GM23338 (cell line): ENCODE results near the gene CFDP1. TPM values are rescaled to one million over a fixed set of nuclear protein-coding genes. Genes with fewer than 3 reads are reported as not detected.

ENCODE experiments used
- ATAC-seq: fragments of 200-7000 bp; cut with Tn5 transposase; 3 replicates; pipeline ENCODE4 v1.9.1; 2020
- DNase-seq: peaks from one replicate; pipeline ENCODE4 v3.0.0-alpha.2; 2015; ENCODE audit warnings: low spot score
- H2AFZ ChIP-seq: fragments of 200-600 bp; sonication (generic); 2 replicates; pipeline ENCODE4 v1.8.0; 2016; ENCODE audit warnings: antibody characterized with exemption, mild to moderate bottlenecking, moderate library complexity
- H3F3A ChIP-seq: fragments of 200-600 bp; sonication (generic); replicated peaks from 2 replicates; pipeline ENCODE4 v1.8.0; 2017; ENCODE audit warnings: antibody characterized with exemption, mixed run types, low read depth
- H3K27ac ChIP-seq: fragments of 200-600 bp; sonication (generic); 2 replicates; pipeline ENCODE4 v1.6.1; 2016; ENCODE audit warnings: low read depth
- H3K27me3 ChIP-seq: fragments of 200-600 bp; sonication (generic); 2 replicates; pipeline ENCODE4 v1.8.0; 2016; ENCODE audit warnings: mild to moderate bottlenecking, mixed run types, moderate library complexity; ENCODE audit not compliant: insufficient read depth
- H3K36me3 ChIP-seq: fragments of 200-600 bp; sonication (generic); 2 replicates; pipeline ENCODE4 v1.8.0; 2016; ENCODE audit warnings: mild to moderate bottlenecking; ENCODE audit not compliant: insufficient read depth
- H3K4me1 ChIP-seq: fragments of 200-600 bp; sonication (generic); 2 replicates; pipeline ENCODE4 v1.8.0; 2016; ENCODE audit warnings: mild to moderate bottlenecking, moderate library complexity; ENCODE audit not compliant: insufficient read depth
- H3K4me2 ChIP-seq: fragments of 200-600 bp; sonication (generic); 2 replicates; pipeline ENCODE4 v1.7.1; 2017; ENCODE audit warnings: mixed run types
- H3K4me3 ChIP-seq: fragments of 200-600 bp; sonication (generic); 2 replicates; pipeline ENCODE4 v1.6.1; 2016; ENCODE audit warnings: mixed run types
- H3K79me2 ChIP-seq: fragments of 200-600 bp; sonication (generic); replicated peaks from 2 replicates; pipeline ENCODE4 v1.8.0; 2017; ENCODE audit warnings: mild to moderate bottlenecking; ENCODE audit not compliant: insufficient read depth
- H3K9me2 ChIP-seq: fragments of 200-600 bp; sonication (generic); 2 replicates; pipeline ENCODE4 v1.8.0; 2017; ENCODE audit not compliant: insufficient read depth
- H4K20me1 ChIP-seq: fragments of 200-600 bp; sonication (generic); replicated peaks from 2 replicates; pipeline ENCODE4 v1.8.0; 2017; ENCODE audit warnings: mild to moderate bottlenecking; ENCODE audit not compliant: insufficient read depth
- H3K27ac Mint-ChIP-seq: 2 replicates; pipeline ENCODE4 v1.8.0; 2020; ENCODE audit warnings: inconsistent platforms, mild to moderate bottlenecking, moderate library complexity, mixed read lengths
- H3K27me3 Mint-ChIP-seq: 3 replicates; pipeline ENCODE4 v1.8.0; 2022; ENCODE audit warnings: low read depth, mild to moderate bottlenecking, moderate library complexity, mixed read lengths, inconsistent platforms; ENCODE audit not compliant: insufficient read depth, poor library complexity
- H3K36me3 Mint-ChIP-seq: 3 replicates; pipeline ENCODE4 v1.8.0; 2021; ENCODE audit warnings: low read depth, mild to moderate bottlenecking, inconsistent platforms, moderate library complexity, mixed read lengths
- H3K4me1 Mint-ChIP-seq: 3 replicates; pipeline ENCODE4 v1.8.0; 2020; ENCODE audit warnings: mild to moderate bottlenecking, inconsistent platforms, mixed read lengths
- H3K4me3 Mint-ChIP-seq: 3 replicates; pipeline ENCODE4 v1.8.0; 2021; ENCODE audit warnings: moderate library complexity, mild to moderate bottlenecking, inconsistent platforms, mixed read lengths
- H3K9me3 Mint-ChIP-seq: 3 replicates; pipeline ENCODE4 v1.8.0; 2020; ENCODE audit warnings: moderate library complexity, mild to moderate bottlenecking, inconsistent platforms, mixed read lengths
- EZH2phosphoT487 ChIP-seq: fragments of 200-600 bp; sonication (generic); IDR thresholded peaks from one replicate; pipeline ENCODE4 v1.8.1; 2018; ENCODE audit warnings: antibody characterized with exemption; ENCODE audit not compliant: unreplicated experiment
- JUNB ChIP-seq: IDR thresholded peaks from one replicate; pipeline ENCODE4 v1.6.1; 2016; ENCODE audit warnings: antibody characterized with exemption; ENCODE audit not compliant: unreplicated experiment
- NANOG ChIP-seq: IDR thresholded peaks from 2 replicates; pipeline ENCODE4 v1.6.1; 2016; ENCODE audit warnings: antibody characterized with exemption, borderline replicate concordance
- STAT1 ChIP-seq: IDR thresholded peaks from one replicate; pipeline ENCODE4 v1.6.1; 2016; ENCODE audit warnings: antibody characterized with exemption; ENCODE audit not compliant: unreplicated experiment
- ZNF114 ChIP-seq: fragments of 250-450 bp; sonication (Bioruptor Pico); IDR thresholded peaks from 2 replicates; pipeline ENCODE4 v1.5.0; 2020; ENCODE audit warnings: mild to moderate bottlenecking, moderate library complexity
- ZNF331 ChIP-seq: fragments of 250-450 bp; sonication (Bioruptor Pico); IDR thresholded peaks from 2 replicates; pipeline ENCODE4 v1.5.0; 2020; ENCODE audit warnings: low read depth, mild to moderate bottlenecking, moderate library complexity
- polyA plus RNA-seq: library from polyadenylated mRNA; unstranded; fragments of >200 nt; fragmentation: Nextera tagmentation; extraction: Ambion mirVana; gene quantifications from 2 replicates; pipeline ENCODE4 v1.2.1, GENCODE V29; 2016
- total RNA-seq: library from RNA; depleted of rRNA; stranded (reverse); fragments of >200 nt; shearing (Covaris generic); gene quantifications from 2 replicates; pipeline ENCODE4 v1.2.3, GENCODE V29; 2014
- TF ChIP-seq, protein P1 (sequence below): fragments of 250-450 bp; sonication (Bioruptor Pico); IDR thresholded peaks from 2 replicates; pipeline ENCODE4 v1.5.0; 2020; ENCODE audit warnings: mild to moderate bottlenecking, moderate library complexity
- TF ChIP-seq, protein P2 (sequence below): IDR thresholded peaks from 2 replicates; pipeline ENCODE4 v1.6.1; 2016; ENCODE audit warnings: antibody characterized with exemption
- TF ChIP-seq, protein P3 (sequence below): IDR thresholded peaks from one replicate; pipeline ENCODE4 v1.6.1; 2018; ENCODE audit warnings: antibody characterized with exemption; ENCODE audit not compliant: unreplicated experiment
- TF ChIP-seq, protein P4 (sequence below), 2 experiments: fragments of 200-600 bp in 1 of 2; sonication (generic) in 1 of 2; conservative IDR thresholded peaks; 2 replicates each; pipeline versions ENCODE4 v1.5.1 to v1.6.1; 2016 to 2017; ENCODE audit warnings: antibody characterized with exemption in 2 of 2, low read depth in 2 of 2, mild to moderate bottlenecking in 2 of 2, moderate library complexity in 1 of 2

Gene CFDP1
- total and polyA plus RNA-seq, 2 experiments from 2014 or later = 89.9 to 224 TPM

DNA sequence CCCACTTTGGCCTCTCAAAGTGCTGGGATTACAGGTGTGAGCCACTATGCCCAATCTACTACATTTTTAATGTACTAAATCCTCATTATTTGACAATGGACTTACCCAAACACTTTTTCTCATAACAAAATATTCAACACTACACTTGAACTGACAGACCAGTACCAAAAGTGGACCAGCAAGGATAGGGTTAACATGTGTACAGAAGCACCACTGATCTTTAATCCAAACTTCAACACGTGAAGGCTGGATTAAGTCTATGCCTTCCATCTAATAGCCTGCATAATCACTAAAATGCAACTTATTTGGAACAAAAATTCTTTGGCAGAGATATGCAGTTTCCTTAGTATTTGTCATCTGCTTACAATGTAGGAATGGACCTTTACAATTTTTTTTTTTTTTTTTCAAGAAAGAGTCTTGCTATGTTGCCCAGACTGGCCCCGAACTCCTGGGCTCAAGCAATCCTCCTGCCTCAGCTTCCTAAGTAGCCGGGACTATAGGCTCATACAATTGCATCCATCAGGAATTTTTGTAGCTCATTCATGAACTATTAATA lies 121.8 kb downstream of the CFDP1 start:
- Mint-ChIP-seq H3K4me1 (no peaks in the 10 kb centered on the region), H3K36me3 (0 out of 3 replicates have a peak, but pooled peaks cover 4% of the 10 kb centered on the region), H3K4me3 (no peak overlapping the region), H3K27ac (no peak overlapping the region), H3K27me3 (no peaks in the 10 kb centered on the region), H3K9me3 (no peaks in the 10 kb centered on the region)
- H3K36me3 ChIP-seq = no peaks in the 10 kb centered on the region; the same call in 1 of the 2 replicates
- H3K79me2 ChIP-seq = no peaks in the 10 kb centered on the region; the same call in 1 of the 2 replicates
- H3K27me3 ChIP-seq = no peaks in the 10 kb centered on the region
- ATAC-seq = no peak
- H3F3A ChIP-seq = 0 out of 2 replicates have a peak, but pooled peaks cover 7% of the 10 kb centered on the region
- 0 out of 2 replicates have a peak, but pooled peaks cover 3% of the 10 kb centered on the region for H3K4me1 ChIP-seq
- H4K20me1 ChIP-seq = 0 out of 2 replicates have a peak, but pooled peaks cover 3% of the 10 kb centered on the region
- TF ChIP-seq, protein P1, sequence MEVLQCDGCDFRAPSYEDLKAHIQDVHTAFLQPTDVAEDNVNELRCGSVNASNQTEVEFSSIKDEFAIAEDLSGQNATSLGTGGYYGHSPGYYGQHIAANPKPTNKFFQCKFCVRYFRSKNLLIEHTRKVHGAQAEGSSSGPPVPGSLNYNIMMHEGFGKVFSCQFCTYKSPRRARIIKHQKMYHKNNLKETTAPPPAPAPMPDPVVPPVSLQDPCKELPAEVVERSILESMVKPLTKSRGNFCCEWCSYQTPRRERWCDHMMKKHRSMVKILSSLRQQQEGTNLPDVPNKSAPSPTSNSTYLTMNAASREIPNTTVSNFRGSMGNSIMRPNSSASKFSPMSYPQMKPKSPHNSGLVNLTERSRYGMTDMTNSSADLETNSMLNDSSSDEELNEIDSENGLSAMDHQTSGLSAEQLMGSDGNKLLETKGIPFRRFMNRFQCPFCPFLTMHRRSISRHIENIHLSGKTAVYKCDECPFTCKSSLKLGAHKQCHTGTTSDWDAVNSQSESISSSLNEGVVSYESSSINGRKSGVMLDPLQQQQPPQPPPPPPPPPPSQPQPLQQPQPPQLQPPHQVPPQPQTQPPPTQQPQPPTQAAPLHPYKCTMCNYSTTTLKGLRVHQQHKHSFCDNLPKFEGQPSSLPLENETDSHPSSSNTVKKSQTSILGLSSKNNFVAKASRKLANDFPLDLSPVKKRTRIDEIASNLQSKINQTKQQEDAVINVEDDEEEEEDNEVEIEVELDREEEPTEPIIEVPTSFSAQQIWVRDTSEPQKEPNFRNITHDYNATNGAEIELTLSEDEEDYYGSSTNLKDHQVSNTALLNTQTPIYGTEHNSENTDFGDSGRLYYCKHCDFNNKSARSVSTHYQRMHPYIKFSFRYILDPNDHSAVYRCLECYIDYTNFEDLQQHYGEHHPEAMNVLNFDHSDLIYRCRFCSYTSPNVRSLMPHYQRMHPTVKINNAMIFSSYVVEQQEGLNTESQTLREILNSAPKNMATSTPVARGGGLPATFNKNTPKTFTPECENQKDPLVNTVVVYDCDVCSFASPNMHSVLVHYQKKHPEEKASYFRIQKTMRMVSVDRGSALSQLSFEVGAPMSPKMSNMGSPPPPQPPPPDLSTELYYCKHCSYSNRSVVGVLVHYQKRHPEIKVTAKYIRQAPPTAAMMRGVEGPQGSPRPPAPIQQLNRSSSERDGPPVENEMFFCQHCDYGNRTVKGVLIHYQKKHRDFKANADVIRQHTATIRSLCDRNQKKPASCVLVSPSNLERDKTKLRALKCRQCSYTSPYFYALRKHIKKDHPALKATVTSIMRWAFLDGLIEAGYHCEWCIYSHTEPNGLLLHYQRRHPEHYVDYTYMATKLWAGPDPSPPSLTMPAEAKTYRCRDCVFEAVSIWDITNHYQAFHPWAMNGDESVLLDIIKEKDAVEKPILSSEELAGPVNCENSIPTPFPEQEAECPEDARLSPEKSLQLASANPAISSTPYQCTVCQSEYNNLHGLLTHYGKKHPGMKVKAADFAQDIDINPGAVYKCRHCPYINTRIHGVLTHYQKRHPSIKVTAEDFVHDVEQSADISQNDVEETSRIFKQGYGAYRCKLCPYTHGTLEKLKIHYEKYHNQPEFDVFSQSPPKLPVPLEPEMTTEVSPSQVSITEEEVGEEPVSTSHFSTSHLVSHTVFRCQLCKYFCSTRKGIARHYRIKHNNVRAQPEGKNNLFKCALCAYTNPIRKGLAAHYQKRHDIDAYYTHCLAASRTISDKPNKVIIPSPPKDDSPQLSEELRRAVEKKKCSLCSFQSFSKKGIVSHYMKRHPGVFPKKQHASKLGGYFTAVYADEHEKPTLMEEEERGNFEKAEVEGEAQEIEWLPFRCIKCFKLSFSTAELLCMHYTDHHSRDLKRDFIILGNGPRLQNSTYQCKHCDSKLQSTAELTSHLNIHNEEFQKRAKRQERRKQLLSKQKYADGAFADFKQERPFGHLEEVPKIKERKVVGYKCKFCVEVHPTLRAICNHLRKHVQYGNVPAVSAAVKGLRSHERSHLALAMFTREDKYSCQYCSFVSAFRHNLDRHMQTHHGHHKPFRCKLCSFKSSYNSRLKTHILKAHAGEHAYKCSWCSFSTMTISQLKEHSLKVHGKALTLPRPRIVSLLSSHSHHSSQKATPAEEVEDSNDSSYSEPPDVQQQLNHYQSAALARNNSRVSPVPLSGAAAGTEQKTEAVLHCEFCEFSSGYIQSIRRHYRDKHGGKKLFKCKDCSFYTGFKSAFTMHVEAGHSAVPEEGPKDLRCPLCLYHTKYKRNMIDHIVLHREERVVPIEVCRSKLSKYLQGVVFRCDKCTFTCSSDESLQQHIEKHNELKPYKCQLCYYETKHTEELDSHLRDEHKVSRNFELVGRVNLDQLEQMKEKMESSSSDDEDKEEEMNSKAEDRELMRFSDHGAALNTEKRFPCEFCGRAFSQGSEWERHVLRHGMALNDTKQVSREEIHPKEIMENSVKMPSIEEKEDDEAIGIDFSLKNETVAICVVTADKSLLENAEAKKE (CRISPR knock-in tag) = no peak
- TF ChIP-seq EZH2phosphoT487 = no peak
- TF ChIP-seq, protein P2, sequence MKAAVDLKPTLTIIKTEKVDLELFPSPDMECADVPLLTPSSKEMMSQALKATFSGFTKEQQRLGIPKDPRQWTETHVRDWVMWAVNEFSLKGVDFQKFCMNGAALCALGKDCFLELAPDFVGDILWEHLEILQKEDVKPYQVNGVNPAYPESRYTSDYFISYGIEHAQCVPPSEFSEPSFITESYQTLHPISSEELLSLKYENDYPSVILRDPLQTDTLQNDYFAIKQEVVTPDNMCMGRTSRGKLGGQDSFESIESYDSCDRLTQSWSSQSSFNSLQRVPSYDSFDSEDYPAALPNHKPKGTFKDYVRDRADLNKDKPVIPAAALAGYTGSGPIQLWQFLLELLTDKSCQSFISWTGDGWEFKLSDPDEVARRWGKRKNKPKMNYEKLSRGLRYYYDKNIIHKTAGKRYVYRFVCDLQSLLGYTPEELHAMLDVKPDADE = no peak
- TF ChIP-seq NANOG = no peak
- TF ChIP-seq, protein P3, sequence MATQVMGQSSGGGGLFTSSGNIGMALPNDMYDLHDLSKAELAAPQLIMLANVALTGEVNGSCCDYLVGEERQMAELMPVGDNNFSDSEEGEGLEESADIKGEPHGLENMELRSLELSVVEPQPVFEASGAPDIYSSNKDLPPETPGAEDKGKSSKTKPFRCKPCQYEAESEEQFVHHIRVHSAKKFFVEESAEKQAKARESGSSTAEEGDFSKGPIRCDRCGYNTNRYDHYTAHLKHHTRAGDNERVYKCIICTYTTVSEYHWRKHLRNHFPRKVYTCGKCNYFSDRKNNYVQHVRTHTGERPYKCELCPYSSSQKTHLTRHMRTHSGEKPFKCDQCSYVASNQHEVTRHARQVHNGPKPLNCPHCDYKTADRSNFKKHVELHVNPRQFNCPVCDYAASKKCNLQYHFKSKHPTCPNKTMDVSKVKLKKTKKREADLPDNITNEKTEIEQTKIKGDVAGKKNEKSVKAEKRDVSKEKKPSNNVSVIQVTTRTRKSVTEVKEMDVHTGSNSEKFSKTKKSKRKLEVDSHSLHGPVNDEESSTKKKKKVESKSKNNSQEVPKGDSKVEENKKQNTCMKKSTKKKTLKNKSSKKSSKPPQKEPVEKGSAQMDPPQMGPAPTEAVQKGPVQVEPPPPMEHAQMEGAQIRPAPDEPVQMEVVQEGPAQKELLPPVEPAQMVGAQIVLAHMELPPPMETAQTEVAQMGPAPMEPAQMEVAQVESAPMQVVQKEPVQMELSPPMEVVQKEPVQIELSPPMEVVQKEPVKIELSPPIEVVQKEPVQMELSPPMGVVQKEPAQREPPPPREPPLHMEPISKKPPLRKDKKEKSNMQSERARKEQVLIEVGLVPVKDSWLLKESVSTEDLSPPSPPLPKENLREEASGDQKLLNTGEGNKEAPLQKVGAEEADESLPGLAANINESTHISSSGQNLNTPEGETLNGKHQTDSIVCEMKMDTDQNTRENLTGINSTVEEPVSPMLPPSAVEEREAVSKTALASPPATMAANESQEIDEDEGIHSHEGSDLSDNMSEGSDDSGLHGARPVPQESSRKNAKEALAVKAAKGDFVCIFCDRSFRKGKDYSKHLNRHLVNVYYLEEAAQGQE = no peak
- TF ChIP-seq ZNF114 (CRISPR knock-in tag) = no peak
- TF ChIP-seq STAT1 = no peak
- TF ChIP-seq, protein P4, sequence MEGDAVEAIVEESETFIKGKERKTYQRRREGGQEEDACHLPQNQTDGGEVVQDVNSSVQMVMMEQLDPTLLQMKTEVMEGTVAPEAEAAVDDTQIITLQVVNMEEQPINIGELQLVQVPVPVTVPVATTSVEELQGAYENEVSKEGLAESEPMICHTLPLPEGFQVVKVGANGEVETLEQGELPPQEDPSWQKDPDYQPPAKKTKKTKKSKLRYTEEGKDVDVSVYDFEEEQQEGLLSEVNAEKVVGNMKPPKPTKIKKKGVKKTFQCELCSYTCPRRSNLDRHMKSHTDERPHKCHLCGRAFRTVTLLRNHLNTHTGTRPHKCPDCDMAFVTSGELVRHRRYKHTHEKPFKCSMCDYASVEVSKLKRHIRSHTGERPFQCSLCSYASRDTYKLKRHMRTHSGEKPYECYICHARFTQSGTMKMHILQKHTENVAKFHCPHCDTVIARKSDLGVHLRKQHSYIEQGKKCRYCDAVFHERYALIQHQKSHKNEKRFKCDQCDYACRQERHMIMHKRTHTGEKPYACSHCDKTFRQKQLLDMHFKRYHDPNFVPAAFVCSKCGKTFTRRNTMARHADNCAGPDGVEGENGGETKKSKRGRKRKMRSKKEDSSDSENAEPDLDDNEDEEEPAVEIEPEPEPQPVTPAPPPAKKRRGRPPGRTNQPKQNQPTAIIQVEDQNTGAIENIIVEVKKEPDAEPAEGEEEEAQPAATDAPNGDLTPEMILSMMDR (conservative IDR thresholded peaks at IDR 0.05; ENCODE audit: low read depth in 2 of 2) = no peak
- TF ChIP-seq JUNB = no peak
- TF ChIP-seq ZNF331 (CRISPR knock-in tag) = no peak
- H3K27ac ChIP-seq = no peak overlapping the region
- no peaks in the 10 kb centered on the region for H3K9me2 ChIP-seq
- no peak overlapping the region for H2AFZ ChIP-seq
- H3K4me2 ChIP-seq = no peak overlapping the region
- H3K4me3 ChIP-seq = no peak overlapping the region
- DNase-seq = no peak
